GM19193 (cell line): ENCODE measurements around the gene EPS8L2.

ENCODE experiments used
- POLR2A ChIP-seq: IDR thresholded peaks from 4 replicates; pipeline ENCODE4 v1.6.1; 2011; ENCODE audit not compliant: insufficient read depth, insufficient read length; ENCODE audit errors: extremely low read depth

EPS8L2 gene

DNA sequence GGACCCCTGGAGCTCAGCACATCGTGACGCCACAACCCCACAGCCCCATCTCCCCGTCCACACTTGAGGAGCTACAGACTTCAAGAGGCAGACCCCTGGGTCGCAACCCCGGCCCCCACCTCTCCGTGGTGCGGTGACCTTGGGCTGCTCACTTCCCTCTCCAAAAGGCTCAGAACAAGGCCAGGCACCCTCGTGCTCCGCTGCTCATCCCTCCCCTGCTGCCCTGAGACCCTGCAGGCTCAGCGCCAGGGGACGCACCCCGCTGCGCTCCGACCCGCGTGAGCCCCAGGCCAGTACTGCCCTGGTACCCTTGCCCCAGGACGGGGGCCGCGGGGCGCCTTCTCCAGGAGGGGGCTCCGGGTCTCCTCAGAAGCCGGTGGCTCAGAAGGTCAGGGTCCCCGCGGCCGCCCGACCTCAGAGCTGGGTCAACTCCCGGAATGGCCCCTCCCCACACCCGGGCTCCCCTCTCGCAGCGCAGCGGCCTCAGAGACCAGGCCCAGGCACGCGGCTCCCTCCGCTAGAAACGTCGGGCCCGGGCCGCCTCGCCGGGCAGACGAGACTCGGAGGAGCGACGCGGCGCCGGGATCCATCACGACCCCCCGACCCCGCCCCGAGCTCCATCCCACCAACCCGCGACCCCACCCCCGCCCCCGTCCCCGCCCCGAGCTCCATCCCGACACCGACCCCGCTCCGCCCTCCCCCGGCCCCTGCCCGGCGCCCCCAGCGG, 70.7 kb downstream of the EPS8L2 start:
- TF ChIP-seq POLR2A, result no peak
